Skin epidermis (tissue), 12 donors: ENCODE data around the gene CARD11.
"Not testable (repeated sequence)": the region's sequence is repeated elsewhere in the genome, so short reads cannot be mapped to it uniquely, and the experiment has no call there.

Experiments used
- H3K27ac ChIP-seq, 21 experiments: fragments of 200-600 bp; sonication (generic) in 11 of 21; one replicate each; pipeline ENCODE4 v1.5.0; 2020; ENCODE audit warnings: mild to moderate bottlenecking in 3 of 21, inconsistent platforms in 2 of 21, moderate library complexity in 2 of 21
- H3K4me3 ChIP-seq, 7 experiments: fragments of 200-600 bp; sonication (generic) in 2 of 7; one replicate each; pipeline ENCODE4 v1.5.0; 2020; ENCODE audit warnings: inconsistent platforms in 2 of 7, mild to moderate bottlenecking in 2 of 7, moderate library complexity in 1 of 7

CARD11 gene

GRCh38 chr7:2920480-2920879 is 123.2 kb downstream of the CARD11 start:
- not testable (repeated sequence) for H3K4me3 ChIP-seq

GRCh38 chr7:2920041-2920440 is 123.6 kb downstream of the CARD11 start:
- Histone ChIP-seq H3K4me3 (no peak overlapping the region), H3K27ac (no peak overlapping the region)

More at GRCh38 chr7:2920480-2920879, 123.2 kb downstream of the CARD11 start:
- not testable (repeated sequence) for H3K27ac ChIP-seq

- H3K27ac ChIP-seq, result no peak overlapping the region
- H3K4me3 ChIP-seq, result no peak overlapping the region
These were observed 124.4 kb downstream of the CARD11 start for GRCh38 chr7:2919256-2919655.

- Histone ChIP-seq H3K27ac (no peak overlapping the region), H3K4me3 (no peak overlapping the region)
These were observed 125.3 kb downstream of the CARD11 start for GRCh38 chr7:2918406-2918805.

GRCh38 chr7:2915023-2915422 is 128.6 kb downstream of the CARD11 start:
- Histone ChIP-seq H3K4me3 (no peak overlapping the region), H3K27ac (no peak overlapping the region)

GRCh38 chr7:2913760-2914387 is 129.8 kb downstream of the CARD11 start:
- H3K27ac ChIP-seq, result no peak overlapping the region

GRCh38 chr7:2912684-2913439 is 130.8 kb downstream of the CARD11 start:
- no peak overlapping the region for H3K27ac ChIP-seq

More at GRCh38 chr7:2913760-2914387, 129.8 kb downstream of the CARD11 start:
- H3K4me3 ChIP-seq, result no peak overlapping the region

GRCh38 chr7:2911466-2911865 is 132.2 kb downstream of the CARD11 start:
- Histone ChIP-seq H3K4me3 (no peak overlapping the region), H3K27ac (no peak overlapping the region)

More at GRCh38 chr7:2912684-2913439, 130.8 kb downstream of the CARD11 start:
- H3K4me3 ChIP-seq, result no peak overlapping the region

- no peak overlapping the region for H3K4me3 ChIP-seq
- no peak overlapping the region for H3K27ac ChIP-seq
These were observed 134.1 kb downstream of the CARD11 start for GRCh38 chr7:2909471-2910039.

GRCh38 chr7:2909043-2909442 is 134.6 kb downstream of the CARD11 start:
- no peak overlapping the region for H3K27ac ChIP-seq
- no peak overlapping the region for H3K4me3 ChIP-seq

GRCh38 chr7:2908103-2908683 is 135.5 kb downstream of the CARD11 start:
- Histone ChIP-seq H3K27ac (no peak overlapping the region), H3K4me3 (no peak overlapping the region)

GRCh38 chr7:2906197-2906931 is 137.3 kb downstream of the CARD11 start:
- no peak overlapping the region for H3K27ac ChIP-seq
- no peak overlapping the region for H3K4me3 ChIP-seq

- H3K27ac ChIP-seq, result no peak overlapping the region
- no peak overlapping the region for H3K4me3 ChIP-seq
These were observed 138.2 kb downstream of the CARD11 start for GRCh38 chr7:2905500-2905899.

- Histone ChIP-seq H3K27ac (no peak overlapping the region), H3K4me3 (no peak overlapping the region)
These were observed 138.6 kb downstream of the CARD11 start for GRCh38 chr7:2905027-2905426.

GRCh38 chr7:2904202-2904601 is 139.5 kb downstream of the CARD11 start:
- no peak overlapping the region for H3K27ac ChIP-seq
- no peak overlapping the region for H3K4me3 ChIP-seq

- no peak overlapping the region for H3K4me3 ChIP-seq
- peak overlapping the region in 2 of 21 experiments; percentile 35 to 67 for H3K27ac ChIP-seq
These were observed 139.9 kb downstream of the CARD11 start for GRCh38 chr7:2903682-2904162.

GRCh38 chr7:2897023-2897422 is 146.6 kb downstream of the CARD11 start:
- Histone ChIP-seq H3K27ac (no peak overlapping the region), H3K4me3 (no peak overlapping the region)

- Histone ChIP-seq H3K4me3 (no peak overlapping the region), H3K27ac (no peak overlapping the region)
These were observed 147.5 kb downstream of the CARD11 start for GRCh38 chr7:2896131-2896530.

GRCh38 chr7:2894118-2894940 is 149.3 kb downstream of the CARD11 start:
- Histone ChIP-seq H3K4me3 (no peak overlapping the region), H3K27ac (peak overlapping the region in 4 of 21 experiments; percentile 16 to 76 (median 42))
